NCI-H1048 (cell line): ENCODE measurements around the gene LRCH4.

Experiments
- DNase-seq: peaks from one replicate; lab custom pipeline; 2025; lab: John Stamatoyannopoulos, UW

Gene LRCH4

GRCh38 chr7:100582041-100582579 is 3.8 kb downstream of the LRCH4 start:
- DNase-seq = no peak

- DNase-seq = no peak
Observed at GRCh38 chr7:100580466-100581283, 5.3 kb downstream of the LRCH4 start.

GRCh38 chr7:100578246-100579183 is 7.4 kb downstream of the LRCH4 start:
- DNase-seq = no peak

- no peak for DNase-seq
Observed at GRCh38 chr7:100577507-100577906, 8.4 kb downstream of the LRCH4 start.

GRCh38 chr7:100577103-100577502 is 8.8 kb downstream of the LRCH4 start:
- no peak for DNase-seq

- no peak for DNase-seq
Observed at GRCh38 chr7:100576384-100576993, 9.4 kb downstream of the LRCH4 start.

GRCh38 chr7:100575746-100576383 is 10.1 kb downstream of the LRCH4 start:
- DNase-seq = no peak

- DNase-seq = no peak
Observed at GRCh38 chr7:100575206-100575631, 10.7 kb downstream of the LRCH4 start.

- no peak for DNase-seq
Observed at GRCh38 chr7:100574362-100575205, 11.3 kb downstream of the LRCH4 start.

- peak; percentile 3 for DNase-seq
Observed at GRCh38 chr7:100573691-100574361, 12.1 kb downstream of the LRCH4 start, which contains the start of gene SAP25. TSS of gene SAP25 (minus strand) at chr7:100573900. CDS start at chr7:100573742, 158 bp downstream.

GRCh38 chr7:100572949-100573675 is 12.8 kb downstream of the LRCH4 start:
- no peak for DNase-seq

- no peak for DNase-seq
Observed at GRCh38 chr7:100572281-100572948, 13.5 kb downstream of the LRCH4 start.

- DNase-seq = no peak
Observed at GRCh38 chr7:100571829-100572116, 14.2 kb downstream of the LRCH4 start.

- DNase-seq = no peak
Observed at GRCh38 chr7:100570954-100571828, 14.7 kb downstream of the LRCH4 start.

GRCh38 chr7:100568896-100569844 is 16.8 kb downstream of the LRCH4 start:
- DNase-seq = no peak

- no peak for DNase-seq
Observed at GRCh38 chr7:100568176-100568895, 17.6 kb downstream of the LRCH4 start.
